CD14-positive monocyte (primary cell): ENCODE measurements around the gene ASPSCR1. TPM values are rescaled to one million over a fixed set of nuclear protein-coding genes. Genes with fewer than 3 reads are reported as not detected.
A peak's percentile ranks its signal among the peaks of the same experiment; 100 is the strongest.

Experiments used
- DNase-seq, 3 donors: peaks; one replicate each; pipeline ENCODE4 v3.0.0-alpha.2; 2011 to 2022
- H2AFZ ChIP-seq: 2 replicates; pipeline ENCODE4 v1.6.0; 2012; ENCODE audit warnings: mild to moderate bottlenecking, low read depth, low read length, inconsistent platforms; ENCODE audit not compliant: insufficient read depth, poor library complexity, severe bottlenecking
- H3K27ac ChIP-seq, 2 donors: 1 replicate in 1 of 2; 2 replicates in 1 of 2; pipeline ENCODE4 v1.5.1; 2012 to 2013; ENCODE audit warnings: low read length in 2 of 2, control low read depth in 1 of 2, inconsistent platforms in 1 of 2, low read depth in 1 of 2, mild to moderate bottlenecking in 1 of 2
- H3K27me3 ChIP-seq, 2 donors: one replicate each; pipeline versions ENCODE4 v1.6.0 to v1.6.1; 2011 to 2013; ENCODE audit warnings: low read length in 2 of 2; ENCODE audit not compliant: control insufficient read depth in 2 of 2, insufficient read depth in 2 of 2
- H3K36me3 ChIP-seq, 2 donors: replicated peaks in 1 of 2; 1 replicate in 1 of 2; 2 replicates in 1 of 2; pipeline versions ENCODE4 v1.5.1 to v1.6.1; 2012 to 2013; ENCODE audit warnings: low read length in 2 of 2, control low read depth in 1 of 2, inconsistent platforms in 1 of 2, mild to moderate bottlenecking in 1 of 2; ENCODE audit not compliant: insufficient read depth in 2 of 2, control insufficient read depth in 1 of 2
- H3K4me1 ChIP-seq, 2 donors: 1 replicate in 1 of 2; 2 replicates in 1 of 2; pipeline versions ENCODE4 v1.5.1 to v1.6.1; 2012 to 2013; ENCODE audit warnings: low read length in 2 of 2, control low read depth in 1 of 2, inconsistent platforms in 1 of 2, mild to moderate bottlenecking in 1 of 2, moderate library complexity in 1 of 2; ENCODE audit not compliant: insufficient read depth in 2 of 2, control insufficient read depth in 1 of 2
- H3K4me2 ChIP-seq: replicated peaks from 2 replicates; pipeline ENCODE3; 2012; ENCODE audit warnings: low read length, moderate library complexity, mild to moderate bottlenecking; ENCODE audit not compliant: poor library complexity, severe bottlenecking; ENCODE audit errors: extremely low read depth
- H3K4me3 ChIP-seq, 3 experiments: fragments of 200-600 bp in 1 of 3; sonication (generic) in 1 of 3; replicated peaks in 1 of 3; 1 replicate in 2 of 3; 2 replicates in 1 of 3; pipeline ENCODE4 v1.5.1; 2011 to 2013; ENCODE audit warnings: low read length in 3 of 3, mild to moderate bottlenecking in 3 of 3, control low read depth in 2 of 3, low read depth in 2 of 3, inconsistent platforms in 1 of 3, moderate library complexity in 1 of 3
- H3K79me2 ChIP-seq: 2 replicates; pipeline ENCODE4 v1.6.0; 2012; ENCODE audit warnings: mild to moderate bottlenecking, control low read depth, inconsistent platforms, low read length, moderate library complexity; ENCODE audit not compliant: insufficient read depth
- H3K9ac ChIP-seq: 2 replicates; pipeline ENCODE4 v1.6.0; 2017; ENCODE audit warnings: low read length, mild to moderate bottlenecking; ENCODE audit not compliant: insufficient read depth, poor library complexity, severe bottlenecking
- H3K9me3 ChIP-seq, 2 donors: replicated peaks in 1 of 2; 1 replicate in 1 of 2; 2 replicates in 1 of 2; pipeline versions ENCODE4 v1.5.1 to v1.6.1; 2012 to 2013; ENCODE audit warnings: low read length in 2 of 2, control low read depth in 1 of 2; ENCODE audit not compliant: control insufficient read depth in 1 of 2, insufficient read depth in 1 of 2
- H4K20me1 ChIP-seq: 2 replicates; pipeline ENCODE4 v1.6.0; 2012; ENCODE audit warnings: mild to moderate bottlenecking, low read length, control low read depth, moderate library complexity; ENCODE audit not compliant: insufficient read depth
- H3K27ac Mint-ChIP-seq, 7 donors: one replicate each; pipeline ENCODE4 v1.8.0; 2020; ENCODE audit warnings: mild to moderate bottlenecking in 7 of 7, mixed read lengths in 7 of 7, moderate library complexity in 6 of 7, inconsistent platforms in 2 of 7
- H3K27me3 Mint-ChIP-seq, 3 donors: one replicate each; pipeline ENCODE4 v1.8.0; 2021 to 2022; ENCODE audit warnings: low read depth in 3 of 3, mild to moderate bottlenecking in 3 of 3, mixed read lengths in 3 of 3, moderate library complexity in 3 of 3, inconsistent platforms in 1 of 3
- H3K36me3 Mint-ChIP-seq, 2 donors: one replicate each; pipeline ENCODE4 v1.8.0; 2020; ENCODE audit warnings: mixed read lengths in 2 of 2, inconsistent platforms in 1 of 2, mild to moderate bottlenecking in 1 of 2
- H3K4me1 Mint-ChIP-seq: one replicate; pipeline ENCODE4 v1.8.0; 2020; ENCODE audit warnings: mild to moderate bottlenecking, mixed read lengths
- H3K4me3 Mint-ChIP-seq, 2 donors: one replicate each; pipeline ENCODE4 v1.8.0; 2020; ENCODE audit warnings: mild to moderate bottlenecking in 2 of 2, mixed read lengths in 2 of 2, moderate library complexity in 1 of 2
- H3K9me3 Mint-ChIP-seq, 7 donors: one replicate each; pipeline ENCODE4 v1.8.0; 2020 to 2022; ENCODE audit warnings: mixed read lengths in 7 of 7, mild to moderate bottlenecking in 6 of 7, moderate library complexity in 6 of 7, inconsistent platforms in 2 of 7
- WGBS: methylation state at CpG from one replicate; pipeline ENCODE4 v1.1.5; 2013; ENCODE audit warnings: missing lambda C conversion rate; ENCODE audit not compliant: insufficient coverage; 5-methylcytosine and 5-hydroxymethylcytosine counted together
- intact Hi-C, 2 donors: fragments of 100-400 bp; cut with micrococcal nuclease; formaldehyde crosslinking; loops; one replicate each; pipeline versions ENCODE4 v1.15.0 to v1.15.1; 2023
- polyA plus RNA-seq, 3 donors: library from polyadenylated mRNA; depleted of rRNA in 1 of 3; unstranded in 2 of 3; stranded (reverse) in 1 of 3; fragments of 300-500 nt in 2 of 3; fragments of >200 nt in 1 of 3; fragmentation: Illumina TruSeq in 2 of 3; gene quantifications; 1 replicate in 2 of 3; 2 replicates in 1 of 3; pipeline ENCODE4 v1.2.3, GENCODE V29; 2012 to 2021
- TF ChIP-seq, protein P1 (sequence below): fragments of 200-600 bp; IDR thresholded peaks from one replicate; pipeline ENCODE4 v1.8.0; 2022; ENCODE audit warnings: antibody characterized with exemption, mild to moderate bottlenecking

Gene ASPSCR1
- polyA plus RNA-seq, 3 donors, result 25.5 to 31.9 (median 25.6) TPM

DNA sequence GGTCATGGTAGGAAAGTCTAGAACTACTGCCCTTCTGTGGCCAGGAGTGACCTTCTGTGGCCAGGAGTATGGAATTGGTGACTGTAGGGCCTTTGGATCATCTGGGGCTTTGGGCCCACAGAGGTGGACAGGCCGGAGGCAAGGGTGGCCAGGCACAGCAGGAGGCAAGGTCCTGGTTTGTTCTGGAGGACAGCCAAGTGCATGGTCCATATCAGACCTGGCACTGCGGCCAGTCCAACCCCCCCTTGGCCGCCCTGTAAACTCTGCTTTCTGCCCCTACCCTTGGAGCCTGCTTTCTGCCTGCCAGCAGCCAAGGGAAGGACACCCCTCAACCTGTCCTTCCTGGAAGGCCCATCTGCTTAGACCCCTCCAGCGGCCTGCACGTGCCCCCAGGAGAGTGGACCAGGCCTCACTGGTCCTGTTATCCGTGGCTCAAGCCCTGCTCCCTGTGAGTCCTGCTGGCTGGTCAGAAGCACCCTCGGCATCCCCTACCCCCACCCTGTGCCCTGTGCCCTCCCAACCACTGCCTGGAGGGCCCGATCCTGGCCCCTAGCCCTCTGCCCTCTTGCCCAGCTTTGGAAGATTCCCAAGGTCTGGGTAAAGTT is 62.4 kb downstream of the ASPSCR1 start:
- 100% methylated on average over 8 of the region's 8 CpGs for WGBS
- Histone ChIP-seq H3K4me2 (no peak overlapping the region), H2AFZ (no peak overlapping the region), H3K9me3 (no peaks in the 10 kb centered on the region), H3K36me3 (peaks cover 0 to 7% of the 10 kb centered on the region in 2 donors), H3K4me3 (no peak overlapping the region), H3K4me1 (peaks cover 26 to 36% of the 10 kb centered on the region in 2 donors), H3K27me3 (no peaks in the 10 kb centered on the region), H3K79me2 (peaks cover 3% of the 10 kb centered on the region), H4K20me1 (peaks cover 11% of the 10 kb centered on the region), H3K9ac (no peak overlapping the region), H3K27ac (no peak overlapping the region)
- Mint-ChIP-seq H3K27me3 (peaks cover 1 to 6% (median 4%) of the 10 kb centered on the region in 3 donors), H3K36me3 (peaks cover 10% of the 10 kb centered on the region in 2 donors), H3K9me3 (peaks cover 0 to 2% (median 0%) of the 10 kb centered on the region in 7 donors), H3K4me3 (no peak overlapping the region), H3K4me1 (peaks cover 33% of the 10 kb centered on the region), H3K27ac (peak overlapping the region in 2 of 7 donors; percentile 41 to 65)
- no peak for DNase-seq
- TF ChIP-seq, protein P1, sequence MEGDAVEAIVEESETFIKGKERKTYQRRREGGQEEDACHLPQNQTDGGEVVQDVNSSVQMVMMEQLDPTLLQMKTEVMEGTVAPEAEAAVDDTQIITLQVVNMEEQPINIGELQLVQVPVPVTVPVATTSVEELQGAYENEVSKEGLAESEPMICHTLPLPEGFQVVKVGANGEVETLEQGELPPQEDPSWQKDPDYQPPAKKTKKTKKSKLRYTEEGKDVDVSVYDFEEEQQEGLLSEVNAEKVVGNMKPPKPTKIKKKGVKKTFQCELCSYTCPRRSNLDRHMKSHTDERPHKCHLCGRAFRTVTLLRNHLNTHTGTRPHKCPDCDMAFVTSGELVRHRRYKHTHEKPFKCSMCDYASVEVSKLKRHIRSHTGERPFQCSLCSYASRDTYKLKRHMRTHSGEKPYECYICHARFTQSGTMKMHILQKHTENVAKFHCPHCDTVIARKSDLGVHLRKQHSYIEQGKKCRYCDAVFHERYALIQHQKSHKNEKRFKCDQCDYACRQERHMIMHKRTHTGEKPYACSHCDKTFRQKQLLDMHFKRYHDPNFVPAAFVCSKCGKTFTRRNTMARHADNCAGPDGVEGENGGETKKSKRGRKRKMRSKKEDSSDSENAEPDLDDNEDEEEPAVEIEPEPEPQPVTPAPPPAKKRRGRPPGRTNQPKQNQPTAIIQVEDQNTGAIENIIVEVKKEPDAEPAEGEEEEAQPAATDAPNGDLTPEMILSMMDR, result no peak
- intact Hi-C loops, result loop anchor here (5.0 to 10.0 kb wide), 4 partner anchors 55 to 415 kb away; partner anchors contain the start of genes CYBC1 (in 1 of the 2), FASN (in 1 of the 2), NARF (in 1 of the 2) and SLC25A10 (in 1 of the 2)

DNA sequence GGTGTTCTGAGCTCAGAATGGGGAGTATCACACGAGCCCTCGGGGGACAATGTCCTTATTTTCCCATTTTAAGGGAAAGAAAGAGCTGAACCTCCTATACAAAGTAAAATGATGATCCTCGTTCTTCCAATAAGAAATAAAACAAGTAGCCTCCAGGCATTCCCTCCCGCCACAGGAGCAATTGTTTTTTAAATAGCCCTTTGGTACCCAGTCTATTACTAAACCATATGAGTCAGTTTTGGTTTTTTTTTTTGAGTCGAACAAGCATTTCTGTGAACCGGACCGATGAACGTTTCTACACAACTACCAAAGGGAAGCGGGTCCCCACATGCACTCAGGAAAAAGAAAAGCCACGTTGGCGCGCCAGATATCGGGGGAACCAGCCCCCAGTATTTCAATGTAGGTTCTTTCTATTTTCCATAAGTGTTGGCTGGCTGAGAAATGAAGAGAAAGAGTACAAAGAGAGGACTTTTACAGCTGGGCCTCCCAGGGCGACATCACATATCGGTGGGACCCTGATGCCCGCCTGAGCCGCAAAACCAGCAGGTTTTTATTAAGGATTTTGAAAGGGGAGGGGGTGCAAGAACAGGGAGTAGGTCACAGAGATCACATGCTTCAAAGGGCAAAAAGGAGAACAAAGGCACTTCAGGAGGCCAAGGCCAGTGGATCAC is 63.9 kb downstream of the ASPSCR1 start:
- Histone ChIP-seq H3K79me2 (peaks cover 1% of the 10 kb centered on the region), H3K27me3 (no peaks in the 10 kb centered on the region), H3K4me3 (no peak overlapping the region), H3K9ac (no peak overlapping the region), H3K9me3 (no peaks in the 10 kb centered on the region), H3K4me1 (peaks cover 22 to 28% of the 10 kb centered on the region in 2 donors), H3K27ac (no peak overlapping the region), H2AFZ (no peak overlapping the region), H3K36me3 (no peaks in the 10 kb centered on the region), H3K4me2 (no peak overlapping the region), H4K20me1 (peaks cover 8% of the 10 kb centered on the region)
- no peak overlapping the region for H3K4me3 Mint-ChIP-seq
- WGBS, result 97% methylated on average over 4 of the region's 17 CpGs
- peaks cover 1 to 6% (median 4%) of the 10 kb centered on the region in 3 donors for H3K27me3 Mint-ChIP-seq
- peaks cover 26% of the 10 kb centered on the region for H3K4me1 Mint-ChIP-seq
- intact Hi-C loops, result no loop called here
- no peak for DNase-seq
- H3K27ac Mint-ChIP-seq, result peak overlapping the region in 1 of 7 donors; percentile 18
- peaks cover 0 to 2% (median 0%) of the 10 kb centered on the region in 7 donors for H3K9me3 Mint-ChIP-seq
- TF ChIP-seq, protein P1, result no peak
- H3K36me3 Mint-ChIP-seq, result no peaks in the 10 kb centered on the region
